Right lung (tissue), 10 donors: Measurements from ENCODE around the gene OR2W3. TPM values are rescaled to one million over a fixed set of nuclear protein-coding genes. Genes with fewer than 3 reads are reported as not detected.

ENCODE experiments used
- DNase-seq, 2 donors: peaks; one replicate each; pipeline ENCODE4 v3.0.0-alpha.2; 2013
- long read RNA-seq, 8 donors: transcript quantifications; one replicate each; lab custom pipeline, GENCODE V29; 2026
- polyA plus RNA-seq, 5 donors: library from polyadenylated mRNA; unstranded; fragments of 120-200 nt; gene quantifications; one replicate each; pipeline versions ENCODE4 v1.2.1 to v1.2.3, GENCODE V29; 2013; ENCODE audit warnings: inconsistent platforms in 1 of 5, low replicate concordance in 1 of 5; ENCODE audit not compliant: insufficient read length in 5 of 5, insufficient read depth in 1 of 5

OR2W3 gene
- polyA plus RNA-seq: under 1 TPM; 0.28 to 0.82 (median 0.67) TPM
- long read RNA-seq, donor 1: 0 reads
- long read RNA-seq, donor 2: 0 reads
- long read RNA-seq, donor 3: 0 reads
- long read RNA-seq, donor 4: 0 reads
- long read RNA-seq, donor 5: 0 reads
- long read RNA-seq, donor 6: 0 reads
- long read RNA-seq, donor 7: 0 reads
- long read RNA-seq, donor 8: 0 reads

DNA sequence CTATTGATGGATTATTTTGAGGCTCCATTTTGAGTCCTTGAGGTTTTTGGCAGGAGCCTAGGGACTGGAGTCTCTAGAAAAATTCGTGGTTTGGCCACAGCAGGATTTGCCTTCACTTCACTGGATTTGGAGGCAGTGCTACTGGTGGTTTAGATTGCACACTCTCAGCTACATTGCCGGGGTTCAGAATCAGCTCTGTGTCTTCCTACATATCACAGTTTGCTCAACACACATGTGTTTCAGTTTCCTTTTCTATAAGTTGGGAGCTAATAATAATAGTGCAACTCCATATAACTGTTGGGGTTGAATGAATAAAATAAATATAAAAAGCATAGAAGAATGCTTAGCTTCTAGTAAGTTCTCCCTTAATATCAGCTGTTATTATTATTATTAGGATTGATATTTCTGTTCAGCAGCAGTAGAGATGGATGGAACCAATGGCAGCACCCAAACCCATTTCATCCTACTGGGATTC is at the start of gene OR2W3:
Gene OR2W3, plus strand, starts transcription at position 425 of the 475 bp plus-strand sequence. Its CDS starts 0 bp downstream, at position 425.
- DNase-seq: no peak

DNA sequence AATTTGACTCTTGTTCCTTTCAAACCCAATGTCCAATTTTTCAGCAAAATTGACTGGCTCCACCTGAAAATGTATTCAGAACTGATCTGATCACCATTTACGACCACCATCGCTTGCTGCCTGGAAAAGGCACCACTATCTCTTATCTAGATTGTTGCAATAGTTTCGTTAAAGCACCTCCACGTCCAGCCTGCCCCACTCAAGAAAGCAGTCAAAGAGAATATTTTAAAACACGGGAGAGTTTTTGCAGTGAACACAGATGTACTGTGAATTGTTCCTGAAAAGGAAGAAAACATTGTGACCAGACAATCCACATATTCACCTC is 49.7 kb upstream of the OR2W3 start:
- DNase-seq: no peak

DNA sequence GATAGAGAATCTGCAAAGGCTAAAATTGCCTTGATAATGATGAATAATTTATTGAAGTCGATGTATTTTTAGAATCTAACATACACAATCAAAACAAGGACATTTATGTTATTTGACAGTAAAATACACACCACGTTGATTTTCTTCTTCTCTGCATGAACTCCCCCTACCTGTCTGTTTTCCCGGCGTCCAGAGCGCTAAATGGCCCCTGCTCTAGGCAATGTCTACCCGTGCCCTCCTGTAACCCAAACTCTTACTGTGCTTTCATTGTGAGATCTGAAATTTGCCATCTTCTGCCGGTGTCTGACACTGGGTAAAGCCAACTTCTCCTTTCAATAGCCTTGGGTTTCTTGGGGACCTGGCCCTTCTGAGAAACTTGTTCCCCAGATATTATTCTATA is 47.0 kb upstream of the OR2W3 start:
- DNase-seq: no peak

DNA sequence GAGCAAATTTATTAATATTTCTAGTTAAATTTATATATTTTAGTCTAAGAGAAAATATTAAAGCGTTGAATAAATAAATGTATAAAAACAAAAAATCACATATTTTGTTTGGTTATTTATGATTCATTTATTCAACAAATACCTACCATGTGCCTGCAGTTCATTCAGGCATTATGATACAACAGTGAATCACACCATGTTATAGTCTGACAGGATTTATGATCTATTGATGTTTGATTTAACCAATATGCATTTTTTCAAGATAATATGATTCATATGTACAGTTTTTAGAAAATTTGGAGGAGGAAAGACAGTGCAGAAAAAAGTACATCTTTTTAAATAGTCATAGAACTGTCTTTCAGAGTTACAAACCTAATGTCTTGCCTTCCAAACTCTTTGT is 45.8 kb upstream of the OR2W3 start:
- DNase-seq: no peak

DNA sequence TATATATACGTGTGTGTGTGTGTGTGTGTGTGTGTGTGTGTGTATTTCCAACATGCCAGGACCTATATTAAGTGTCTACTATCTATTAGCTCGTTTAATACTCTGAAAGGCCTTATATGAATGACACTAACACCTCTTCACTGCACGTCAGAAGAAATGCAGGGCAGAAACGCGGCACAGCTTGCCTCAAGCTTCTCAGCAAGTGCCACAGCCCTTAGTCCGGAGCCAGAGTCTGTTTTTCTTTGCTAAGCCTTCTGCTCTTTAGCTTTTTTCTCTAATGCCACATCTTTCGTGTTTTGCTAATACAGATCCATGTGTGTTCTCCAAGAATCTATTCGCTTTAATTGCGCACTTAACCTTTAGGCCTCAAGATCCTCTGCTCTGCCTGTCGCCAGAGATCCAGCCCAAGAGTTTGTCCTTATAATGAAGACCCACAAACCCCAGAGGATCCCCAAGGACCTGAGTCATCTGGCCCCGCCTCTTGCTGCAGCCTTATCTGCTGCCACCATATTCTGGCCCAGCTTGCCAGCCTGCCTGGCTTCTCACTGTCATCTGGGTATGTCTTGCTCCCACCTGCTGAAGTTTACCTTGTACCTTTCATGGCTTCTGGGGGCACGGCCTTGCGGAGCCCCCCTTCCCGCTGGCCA is 40.4 kb upstream of the OR2W3 start:
- no peak for DNase-seq

DNA sequence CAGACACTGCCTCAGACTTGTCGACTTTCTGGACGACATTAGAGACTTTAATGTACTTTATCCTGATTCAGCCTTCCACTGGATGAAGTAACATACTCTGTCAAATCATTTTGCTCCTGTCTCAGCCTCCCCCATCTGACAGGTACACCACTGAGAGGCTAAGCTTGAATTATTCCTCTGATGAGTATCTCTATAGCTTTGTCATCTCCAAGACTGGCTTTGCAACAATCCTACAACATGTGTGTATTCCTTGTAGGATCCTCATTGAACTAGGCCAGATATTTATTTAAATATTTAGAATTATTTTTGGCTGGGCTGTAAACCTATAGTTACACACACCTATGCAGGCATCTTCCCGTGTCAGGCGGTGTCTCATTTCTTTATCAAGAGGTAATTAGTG is 39.5 kb upstream of the OR2W3 start:
- no peak for DNase-seq

DNA sequence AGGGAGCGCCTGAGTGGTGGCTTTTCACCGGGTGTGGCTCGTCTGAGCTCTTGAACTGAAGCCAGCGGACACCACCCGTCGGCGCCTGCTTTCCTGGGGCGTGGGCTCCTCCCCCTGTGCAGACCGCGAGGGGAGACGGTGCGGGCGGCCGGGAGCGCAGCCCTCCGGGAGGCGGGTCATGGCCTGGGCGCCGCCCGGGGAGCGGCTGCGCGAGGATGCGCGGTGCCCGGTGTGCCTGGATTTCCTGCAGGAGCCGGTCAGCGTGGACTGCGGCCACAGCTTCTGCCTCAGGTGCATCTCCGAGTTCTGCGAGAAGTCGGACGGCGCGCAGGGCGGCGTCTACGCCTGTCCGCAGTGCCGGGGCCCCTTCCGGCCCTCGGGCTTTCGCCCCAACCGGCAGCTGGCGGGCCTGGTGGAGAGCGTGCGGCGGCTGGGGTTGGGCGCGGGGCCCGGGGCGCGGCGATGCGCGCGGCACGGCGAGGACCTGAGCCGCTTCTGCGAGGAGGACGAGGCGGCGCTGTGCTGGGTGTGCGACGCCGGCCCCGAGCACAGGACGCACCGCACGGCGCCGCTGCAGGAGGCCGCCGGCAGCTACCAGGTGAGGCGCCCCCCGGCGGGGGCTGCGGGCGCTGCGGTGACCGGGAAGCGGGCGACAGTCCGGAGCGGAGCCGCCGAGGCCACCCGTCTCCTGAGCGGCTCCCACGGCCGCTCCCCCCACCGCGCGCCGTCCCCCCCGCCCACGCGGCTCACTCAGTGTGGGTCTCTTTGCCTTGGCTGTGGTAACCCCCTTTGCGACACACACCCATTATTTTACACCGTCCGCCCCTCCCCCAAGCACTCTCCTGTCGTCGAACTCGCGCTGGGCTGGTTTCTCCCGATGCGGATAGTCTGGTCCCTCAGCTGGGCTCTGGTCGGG is 38.1 kb upstream of the OR2W3 start, which contains the start of gene TRIM58:
Gene TRIM58, plus strand, starts transcription at position 119 of the 916 bp plus-strand sequence. Its CDS starts 60 bp downstream, at position 179.
- no peak for DNase-seq

DNA sequence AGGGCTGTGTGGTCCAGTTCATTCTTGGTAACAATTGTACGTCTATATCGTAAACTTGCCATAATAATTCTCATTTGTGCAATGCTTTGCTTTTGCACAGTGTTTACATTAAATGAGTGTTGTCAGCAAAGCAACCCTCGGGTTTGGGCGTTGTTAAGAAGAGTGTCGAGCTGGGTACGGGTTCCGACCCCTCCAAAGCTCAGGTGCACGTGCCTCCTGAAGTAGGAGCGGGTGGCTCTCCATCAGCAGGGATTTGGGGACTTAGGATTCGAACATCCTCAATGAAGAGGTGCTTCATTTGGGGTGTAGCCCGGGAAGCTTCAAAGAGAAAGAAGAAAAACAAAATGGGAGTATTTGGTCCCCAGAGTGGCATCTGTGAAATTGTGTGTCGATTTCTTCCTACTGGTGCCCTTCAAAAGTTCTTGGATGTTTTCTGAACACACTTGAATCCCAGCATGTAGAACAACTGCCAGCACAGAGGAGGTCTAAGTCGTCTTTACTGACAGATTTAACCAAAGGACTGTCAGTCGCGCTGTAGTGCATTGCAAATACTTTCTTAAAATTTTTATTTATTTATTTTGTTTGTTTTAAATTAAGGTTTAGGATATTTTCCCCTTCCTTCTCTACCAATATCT is 37.3 kb upstream of the OR2W3 start:
- no peak for DNase-seq

DNA sequence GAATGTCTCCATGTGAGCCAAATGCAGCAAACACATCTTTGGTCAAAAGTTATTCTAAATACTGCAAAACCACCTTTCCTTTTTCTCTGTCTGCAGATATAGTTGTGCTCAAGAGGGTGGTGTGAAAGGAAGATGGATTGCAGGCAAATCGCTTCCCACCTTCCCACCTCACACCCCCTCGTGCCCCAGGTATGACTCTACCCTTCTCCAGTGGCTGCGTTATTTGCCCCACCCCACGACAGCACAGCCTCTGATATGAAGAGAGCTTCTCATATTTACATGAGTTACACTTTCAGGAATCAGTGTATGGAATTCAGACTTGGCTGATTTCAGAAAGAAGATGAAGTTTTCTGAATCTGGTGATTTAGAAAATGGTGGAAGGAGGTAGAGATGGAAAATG is 32.6 kb upstream of the OR2W3 start:
- no peak for DNase-seq

DNA sequence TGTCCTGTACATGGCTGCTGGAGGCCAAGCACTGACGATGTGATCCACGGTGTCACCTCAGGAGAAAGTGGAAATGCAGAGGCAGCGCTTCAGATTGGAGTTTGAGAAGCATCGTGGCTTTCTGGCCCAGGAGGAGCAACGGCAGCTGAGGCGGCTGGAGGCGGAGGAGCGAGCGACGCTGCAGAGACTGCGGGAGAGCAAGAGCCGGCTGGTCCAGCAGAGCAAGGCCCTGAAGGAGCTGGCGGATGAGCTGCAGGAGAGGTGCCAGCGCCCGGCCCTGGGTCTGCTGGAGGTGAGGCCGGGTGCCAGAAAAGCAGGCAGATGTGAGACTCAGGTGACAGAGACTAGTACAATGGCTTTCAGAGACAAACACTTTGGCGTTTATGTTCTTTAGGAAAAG is 30.7 kb upstream of the OR2W3 start:
- DNase-seq: no peak

DNA sequence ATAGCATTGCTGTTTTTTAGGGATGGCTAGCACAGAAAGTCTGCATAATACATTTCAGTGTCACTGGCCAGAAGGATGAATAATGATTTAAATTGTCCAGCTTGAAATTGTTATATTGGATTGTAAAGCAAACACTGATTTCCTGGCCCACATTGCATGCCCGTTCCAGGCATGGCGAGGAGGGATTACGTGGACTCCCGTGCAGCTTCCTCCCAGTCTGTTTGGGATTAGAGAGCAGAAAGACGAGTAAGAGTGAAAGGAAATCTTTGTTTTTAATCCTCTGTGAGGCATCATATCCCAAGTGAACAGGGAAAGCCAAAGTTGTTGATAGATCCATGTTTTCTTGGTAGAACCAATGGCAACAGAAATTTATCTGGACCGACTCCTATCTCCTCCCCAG is 30.0 kb upstream of the OR2W3 start:
- no peak for DNase-seq

DNA sequence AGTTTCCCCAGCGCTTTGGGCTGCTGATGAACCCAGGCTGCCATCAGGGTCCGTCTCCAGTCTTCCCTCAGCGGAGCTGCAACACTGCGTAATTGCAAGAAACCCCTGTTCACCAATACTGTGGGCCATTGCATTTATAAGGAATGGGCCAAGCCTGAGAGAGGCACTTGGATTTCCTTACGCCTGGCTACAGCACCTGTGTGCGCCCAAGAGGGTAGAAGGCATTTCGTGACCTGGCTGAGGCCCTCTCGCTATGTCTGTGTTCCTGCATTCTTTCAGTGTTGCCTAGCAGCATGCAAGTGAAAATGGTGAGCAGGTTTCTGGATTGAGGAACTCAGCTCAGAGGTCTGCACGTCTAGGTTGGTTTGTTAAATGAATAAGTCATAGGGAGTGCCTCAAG is 12.0 kb upstream of the OR2W3 start:
- DNase-seq: no peak

DNA sequence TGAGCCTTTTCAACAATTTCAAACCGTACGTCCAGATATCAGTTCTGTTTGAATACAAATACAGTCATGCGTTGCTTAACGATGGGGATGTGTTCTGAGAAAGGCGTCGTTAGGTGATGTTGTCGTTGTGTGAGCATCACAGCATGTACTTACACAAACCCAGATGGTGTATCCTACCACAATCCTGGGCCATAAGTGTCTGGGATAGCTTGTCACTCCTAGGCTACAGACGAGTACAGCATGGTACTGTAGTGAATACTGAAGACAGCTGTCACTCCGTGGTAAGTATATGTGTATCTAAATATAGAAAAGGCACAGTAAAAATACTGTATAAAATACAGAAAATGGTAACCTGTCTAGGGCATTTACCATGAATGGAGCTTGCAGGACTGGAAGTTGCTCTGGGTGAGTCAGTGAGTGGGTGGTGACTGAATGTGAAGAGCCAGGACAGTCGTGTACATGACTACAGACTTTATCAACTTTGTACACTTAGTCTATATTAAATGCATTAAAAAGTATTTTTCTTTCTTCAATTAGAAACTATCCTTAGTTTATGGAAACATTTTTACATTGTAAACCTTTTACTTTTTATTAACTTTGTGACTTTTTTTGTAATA is 10.5 kb upstream of the OR2W3 start:
- DNase-seq: no peak

DNA sequence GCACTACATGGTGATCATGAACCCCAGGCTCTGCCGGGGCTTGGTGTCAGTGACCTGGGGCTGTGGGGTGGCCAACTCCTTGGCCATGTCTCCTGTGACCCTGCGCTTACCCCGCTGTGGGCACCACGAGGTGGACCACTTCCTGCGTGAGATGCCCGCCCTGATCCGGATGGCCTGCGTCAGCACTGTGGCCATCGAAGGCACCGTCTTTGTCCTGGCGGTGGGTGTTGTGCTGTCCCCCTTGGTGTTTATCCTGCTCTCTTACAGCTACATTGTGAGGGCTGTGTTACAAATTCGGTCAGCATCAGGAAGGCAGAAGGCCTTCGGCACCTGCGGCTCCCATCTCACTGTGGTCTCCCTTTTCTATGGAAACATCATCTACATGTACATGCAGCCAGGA is 589 bp downstream of the OR2W3 start:
- no peak for DNase-seq

DNA sequence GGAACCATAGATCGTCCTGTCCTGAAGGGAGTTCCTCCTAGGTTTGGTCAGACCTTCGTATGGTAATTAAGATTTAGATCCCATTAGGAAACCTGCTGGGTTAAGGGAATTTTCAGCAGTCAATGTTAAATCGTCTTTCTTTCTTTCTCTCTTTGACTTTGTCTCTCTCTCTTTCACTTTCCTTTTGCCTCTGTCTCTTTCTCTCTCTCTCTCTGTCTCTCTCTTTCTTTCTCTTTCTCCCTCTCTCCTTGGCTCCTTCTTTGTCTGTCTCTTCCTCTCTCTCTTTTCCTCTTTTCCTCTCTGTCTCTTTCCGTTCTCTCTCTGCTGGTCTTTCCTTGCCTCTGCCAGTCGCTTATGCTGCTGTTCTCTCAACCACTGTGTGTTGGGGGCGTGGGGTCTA is 8.7 kb downstream of the OR2W3 start:
- DNase-seq: no peak

DNA sequence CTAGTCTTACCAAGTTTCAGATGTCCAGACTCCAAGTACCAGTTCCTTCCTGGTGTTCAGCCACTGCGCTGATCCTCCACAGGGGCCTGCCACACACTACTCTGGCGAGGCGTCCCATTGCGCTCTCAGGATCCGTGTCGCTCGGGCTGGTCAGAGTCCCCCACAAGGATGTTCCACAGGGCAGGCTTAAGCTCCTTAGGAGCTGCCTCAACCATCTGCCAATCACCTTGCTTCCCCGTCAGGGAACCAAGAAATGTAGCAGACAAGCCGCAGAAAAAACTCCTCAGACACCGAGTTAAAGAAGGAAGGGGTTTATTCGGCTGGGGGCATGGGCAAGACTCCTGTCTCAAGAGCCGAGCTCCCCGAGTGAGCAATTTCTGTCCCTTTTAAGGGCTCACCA is 9.8 kb downstream of the OR2W3 start:
- no peak for DNase-seq

DNA sequence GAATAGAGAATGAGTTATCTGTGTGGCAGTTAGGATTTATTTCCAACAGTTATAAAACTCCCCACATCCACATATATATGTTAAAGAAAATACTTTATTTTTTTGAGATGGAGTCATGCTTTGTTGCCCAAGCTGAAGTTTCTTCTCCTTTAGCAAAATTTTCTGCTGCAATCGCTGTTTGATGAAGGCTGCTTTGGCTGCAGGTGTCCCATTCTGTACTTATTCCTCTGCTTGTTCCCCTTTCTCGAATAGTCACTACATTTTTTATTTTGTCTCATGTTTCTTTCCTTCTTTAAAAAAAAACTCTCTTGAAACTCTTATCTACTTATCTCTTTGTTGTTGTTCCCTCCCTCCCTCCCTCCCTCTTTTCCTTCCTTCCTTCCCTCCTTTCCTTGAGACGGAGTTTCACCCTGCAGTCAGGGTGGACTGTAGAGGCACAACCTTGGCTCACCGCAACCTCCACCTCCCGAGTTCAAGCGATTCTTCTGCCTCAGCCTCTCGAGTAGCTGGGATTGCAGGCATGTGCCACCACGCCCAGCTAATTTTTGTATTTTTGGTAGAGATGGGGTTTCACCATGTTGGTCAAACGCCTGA is 10.6 kb downstream of the OR2W3 start:
- DNase-seq: no peak

DNA sequence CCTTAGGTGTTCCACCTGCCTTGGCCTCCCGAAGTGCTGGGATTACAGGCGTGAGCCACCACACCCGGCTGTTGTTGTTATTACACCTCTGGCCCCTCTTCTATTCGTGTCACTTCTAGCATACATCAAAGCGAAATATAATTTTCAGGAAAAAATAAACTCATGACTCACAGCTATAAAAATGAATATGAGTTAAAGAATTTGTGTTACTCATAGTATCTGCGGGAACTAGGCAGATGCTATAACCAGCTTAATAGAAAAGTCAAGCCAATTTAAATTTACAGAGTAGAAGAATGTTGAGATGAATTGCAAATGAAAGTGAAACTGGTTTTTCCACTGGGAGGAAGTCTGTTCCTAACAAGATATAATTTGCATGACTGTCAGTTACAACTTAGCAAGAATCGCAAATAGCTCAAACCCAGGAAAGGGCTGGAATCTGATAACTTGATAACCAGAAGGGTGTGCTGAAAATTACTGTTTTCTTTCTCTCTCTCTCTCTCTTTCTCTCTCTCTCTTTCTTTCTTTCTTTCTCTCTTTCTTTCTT is 11.2 kb downstream of the OR2W3 start:
- no peak for DNase-seq

DNA sequence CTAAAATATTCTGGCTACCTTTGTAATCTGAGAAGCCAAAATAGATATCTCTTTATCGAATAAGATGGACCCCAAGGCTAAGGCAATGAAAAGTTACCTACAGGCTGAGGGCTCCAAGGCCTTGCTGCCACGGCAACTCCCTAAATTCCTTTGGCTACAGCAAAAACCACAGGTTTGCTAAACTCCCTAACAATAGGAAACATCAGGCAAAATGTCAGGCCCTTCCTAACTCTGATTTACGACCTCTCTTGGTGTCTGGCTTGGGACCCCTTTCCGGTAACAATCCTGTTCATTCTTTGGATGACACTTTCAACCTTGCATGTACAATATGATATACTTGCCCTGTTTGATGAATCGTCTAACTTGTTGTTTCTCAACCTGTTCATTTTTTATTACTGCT is 13.4 kb downstream of the OR2W3 start:
- no peak for DNase-seq

DNA sequence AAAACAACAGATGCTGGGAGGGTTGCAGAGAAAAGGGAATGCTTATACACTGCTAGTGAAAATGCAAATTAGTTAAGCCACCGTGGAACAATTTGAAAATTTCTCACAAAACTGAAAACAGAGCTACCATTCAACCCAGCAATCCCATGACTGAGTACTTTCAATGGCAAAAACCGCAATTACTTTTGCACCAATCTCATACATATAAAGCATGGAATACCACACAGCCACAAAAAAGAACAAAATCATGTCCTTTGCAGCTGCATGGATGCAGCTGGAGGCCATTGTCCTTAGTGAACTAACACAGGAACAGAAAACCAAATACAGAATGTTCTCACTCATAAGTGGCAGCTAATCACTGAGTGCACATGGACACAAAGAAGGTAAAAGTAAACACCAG is 18.4 kb downstream of the OR2W3 start:
- DNase-seq: no peak
